Transverse colon (tissue), 4 donors: ENCODE measurements around the gene GGPS1.

Source experiments
- CTCF ChIP-seq, 5 experiments: fragments of 200-600 bp in 3 of 5; fragments of 450-650 bp in 2 of 5; sonication (generic) in 3 of 5; IDR thresholded peaks; 1 replicate in 2 of 5; 2 replicates in 3 of 5; pipeline ENCODE4 v1.5.1; 2016 to 2017; ENCODE audit warnings: antibody characterized with exemption in 5 of 5, inconsistent platforms in 3 of 5, mild to moderate bottlenecking in 2 of 5, moderate library complexity in 1 of 5
- EP300 ChIP-seq: sonication (generic); formaldehyde crosslinking; IDR thresholded peaks from one replicate; pipeline ENCODE4 v1.6.1; 2017; ENCODE audit warnings: antibody characterized with exemption, low read depth
- POLR2A ChIP-seq: fragments of 450-650 bp; IDR thresholded peaks from one replicate; pipeline ENCODE4 v1.6.1; 2016; ENCODE audit warnings: antibody characterized with exemption, mild to moderate bottlenecking, moderate library complexity
- POLR2AphosphoS5 ChIP-seq, 3 donors: sonication (generic); formaldehyde crosslinking; IDR thresholded peaks; one replicate each; pipeline ENCODE4 v1.6.1; 2016; ENCODE audit warnings: antibody characterized with exemption in 3 of 3

GRCh38 chr1:235329139-235329902 is 951 bp downstream of the GGPS1 start:
- peak in 1 of 5 experiments; percentile 19 for TF ChIP-seq CTCF (IDR thresholded peaks at IDR 0.05)
- no peak for TF ChIP-seq POLR2A
- TF ChIP-seq EP300 = no peak
- no peak for TF ChIP-seq POLR2AphosphoS5 (IDR thresholded peaks at IDR 0.05)
